BE2C (cell line): ENCODE data around the gene FARS2.

ENCODE experiments used
- DNase-seq: peaks from one replicate; pipeline ENCODE4 v3.0.0-alpha.2; 2020
- H3K27me3 ChIP-seq: fragments of 250-450 bp; sonication (Bioruptor Pico); 2 replicates; pipeline ENCODE4 v1.5.1; 2020; ENCODE audit warnings: mild to moderate bottlenecking
- H3K36me3 ChIP-seq: fragments of 250-450 bp; sonication (Bioruptor Pico); 2 replicates; pipeline ENCODE4 v1.5.1; 2020; ENCODE audit warnings: mild to moderate bottlenecking
- H3K4me1 ChIP-seq: fragments of 250-450 bp; sonication (Bioruptor Pico); 2 replicates; pipeline ENCODE4 v1.5.1; 2020
- H3K4me3 ChIP-seq: 2 replicates; pipeline ENCODE4 v1.5.1; 2011; ENCODE audit warnings: low read depth, low read length
- H3K9me3 ChIP-seq: fragments of 250-450 bp; sonication (Bioruptor Pico); 2 replicates; pipeline ENCODE4 v1.5.1; 2020
- TF ChIP-seq, protein P1 (sequence below): IDR thresholded peaks from 2 replicates; pipeline ENCODE4 v1.5.1; 2012; ENCODE audit warnings: mild to moderate bottlenecking, low read depth, low read length

FARS2 gene

DNA sequence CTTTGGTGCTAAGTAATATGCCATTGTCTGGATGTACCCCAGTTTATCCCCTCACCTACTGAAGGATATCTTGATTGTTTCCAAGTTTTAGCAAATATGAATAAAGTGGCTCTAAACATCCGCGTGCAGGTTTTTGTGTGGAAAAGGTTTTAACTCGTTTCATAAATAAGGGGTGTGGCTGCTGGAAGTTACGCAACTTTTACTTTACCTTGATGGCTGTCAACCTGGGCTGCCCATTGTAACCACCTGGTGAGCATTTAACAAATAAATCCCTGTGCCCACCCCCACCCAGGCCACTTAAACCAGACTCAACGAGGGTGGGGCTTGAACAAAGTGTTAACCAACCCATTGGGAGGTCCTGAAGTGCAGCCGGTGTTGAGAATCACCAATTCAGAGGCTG is 557.6 kb downstream of the FARS2 start:
- TF ChIP-seq, protein P1, sequence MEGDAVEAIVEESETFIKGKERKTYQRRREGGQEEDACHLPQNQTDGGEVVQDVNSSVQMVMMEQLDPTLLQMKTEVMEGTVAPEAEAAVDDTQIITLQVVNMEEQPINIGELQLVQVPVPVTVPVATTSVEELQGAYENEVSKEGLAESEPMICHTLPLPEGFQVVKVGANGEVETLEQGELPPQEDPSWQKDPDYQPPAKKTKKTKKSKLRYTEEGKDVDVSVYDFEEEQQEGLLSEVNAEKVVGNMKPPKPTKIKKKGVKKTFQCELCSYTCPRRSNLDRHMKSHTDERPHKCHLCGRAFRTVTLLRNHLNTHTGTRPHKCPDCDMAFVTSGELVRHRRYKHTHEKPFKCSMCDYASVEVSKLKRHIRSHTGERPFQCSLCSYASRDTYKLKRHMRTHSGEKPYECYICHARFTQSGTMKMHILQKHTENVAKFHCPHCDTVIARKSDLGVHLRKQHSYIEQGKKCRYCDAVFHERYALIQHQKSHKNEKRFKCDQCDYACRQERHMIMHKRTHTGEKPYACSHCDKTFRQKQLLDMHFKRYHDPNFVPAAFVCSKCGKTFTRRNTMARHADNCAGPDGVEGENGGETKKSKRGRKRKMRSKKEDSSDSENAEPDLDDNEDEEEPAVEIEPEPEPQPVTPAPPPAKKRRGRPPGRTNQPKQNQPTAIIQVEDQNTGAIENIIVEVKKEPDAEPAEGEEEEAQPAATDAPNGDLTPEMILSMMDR, result no peak
- Histone ChIP-seq H3K4me1 (no peaks in the 10 kb centered on the region), H3K9me3 (no peaks in the 10 kb centered on the region), H3K4me3 (no peak overlapping the region), H3K27me3 (no peaks in the 10 kb centered on the region), H3K36me3 (no peaks in the 10 kb centered on the region)
- DNase-seq, result no peak
